ENCODE results near the gene MFSD2A. TPM values are rescaled to one million over a fixed set of nuclear protein-coding genes. Genes with fewer than 3 reads are reported as not detected.

MFSD2A gene
- total RNA-seq, 1 experiment from 2014 or later, result 19.9 TPM

DNA sequence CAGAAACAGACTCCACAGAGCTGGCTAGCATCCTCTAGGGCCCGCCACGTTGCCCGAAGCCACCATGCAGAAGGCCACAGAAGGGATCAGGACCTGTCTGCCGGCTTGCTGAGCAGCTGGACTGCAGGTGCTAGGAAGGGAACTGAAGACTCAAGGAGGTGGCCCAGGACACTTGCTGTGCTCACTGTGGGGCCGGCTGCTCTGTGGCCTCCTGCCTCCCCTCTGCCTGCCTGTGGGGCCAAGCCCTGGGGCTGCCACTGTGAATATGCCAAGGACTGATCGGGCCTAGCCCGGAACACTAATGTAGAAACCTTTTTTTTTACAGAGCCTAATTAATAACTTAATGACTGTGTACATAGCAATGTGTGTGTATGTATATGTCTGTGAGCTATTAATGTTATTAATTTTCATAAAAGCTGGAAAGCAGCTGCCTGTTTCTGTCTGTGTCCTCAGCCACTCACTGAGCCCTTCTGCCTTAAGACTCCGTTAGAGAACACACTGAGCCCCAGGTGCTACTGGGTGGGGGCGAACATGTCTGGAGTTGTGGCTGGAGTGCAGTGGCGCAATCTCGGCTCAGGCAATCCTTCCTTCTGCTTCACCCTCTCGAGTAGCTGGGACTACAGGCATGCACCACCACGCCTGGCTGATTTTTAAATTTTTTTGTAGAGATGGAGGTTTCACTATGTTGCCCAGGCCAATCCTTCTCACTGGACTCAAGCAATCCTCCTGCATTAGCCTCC lies 14.8 kb downstream of the MFSD2A start:
- Histone ChIP-seq H3K9ac (ENCODE audit: extremely low read depth, insufficient read length, low read length) (no peak overlapping the region), H3K23me2 (ENCODE audit: insufficient read length, low read depth, low read length, poor library complexity, severe bottlenecking) (no peaks in the 10 kb centered on the region), H3K9me3 (ENCODE audit: control insufficient read depth, low read depth, low read length) (no peaks in the 10 kb centered on the region), H2BK5ac (ENCODE audit: insufficient read length, low read length) (no peak overlapping the region), H3K18ac (ENCODE audit: insufficient read length, low read depth, low read length) (no peak overlapping the region), H3K4me1 (ENCODE audit: insufficient read depth, low read length) (no peaks in the 10 kb centered on the region), H4K5ac (ENCODE audit: insufficient read length, low read depth, low read length) (no peak overlapping the region), H3K79me2 (ENCODE audit: insufficient read depth, low read length) (no peaks in the 10 kb centered on the region), H4K91ac (ENCODE audit: insufficient read length, low read depth, low read length) (no peak overlapping the region), H3K27ac (ENCODE audit: insufficient read length, low read depth, low read length) (no peak overlapping the region), H2BK120ac (ENCODE audit: low read depth, low read length, poor library complexity, severe bottlenecking) (no peak overlapping the region), H3K4ac (ENCODE audit: low read depth, low read length) (no peak overlapping the region), H4K20me1 (ENCODE audit: control insufficient read depth, insufficient read depth, insufficient read length) (peaks cover 3% of the 10 kb centered on the region), H2BK20ac (ENCODE audit: low read depth, low read length, poor library complexity, severe bottlenecking) (no peak overlapping the region), H3K79me1 (ENCODE audit: insufficient read depth, low read depth, low read length, poor library complexity, severe bottlenecking) (no peaks in the 10 kb centered on the region), H2AFZ (ENCODE audit: low read length) (no peak overlapping the region), H3K4me2 (ENCODE audit: insufficient read depth, insufficient read length, low read length) (no peak overlapping the region), H4K8ac (replicated peaks; ENCODE audit: insufficient read length, low read depth, low read length) (no peak overlapping the region), H3T11ph (ENCODE audit: low read length) (no peak overlapping the region), H3K23ac (ENCODE audit: insufficient read length, low read depth, low read length) (no peak overlapping the region), H3K14ac (ENCODE audit: insufficient read depth, low read length) (no peak overlapping the region), H3K56ac (ENCODE audit: insufficient read length, low read depth, low read length) (no peak overlapping the region), H2AK5ac (ENCODE audit: insufficient read length, low read length) (no peak overlapping the region), H2BK12ac (ENCODE audit: insufficient read length, low read depth, low read length) (no peak overlapping the region), H3K27me3 (ENCODE audit: insufficient read depth, low read length) (no peaks in the 10 kb centered on the region), H2BK15ac (ENCODE audit: low read depth, low read length) (no peak overlapping the region)
- no peaks in the 10 kb centered on the region for H3K9me3 Mint-ChIP-seq
- H3K36me3 Mint-ChIP-seq (ENCODE audit: insufficient read depth in 1 of 3, low read depth in 3 of 3), result peaks cover 35 to 55% (median 38%) of the 10 kb centered on the region in 3 experiments; a peak in 6 of 7 replicates
- H3K4me1 Mint-ChIP-seq, result peaks cover 5 to 6% of the 10 kb centered on the region in 2 experiments
- WGBS (ENCODE audit: extremely low coverage, insufficient read length, low lambda C conversion rate), result no CpG with 5 or more reads among the region's 13 CpGs
- TF ChIP-seq CTCF (conservative IDR thresholded peaks at IDR 0.05), result no peak
- no peak for DNase-seq
- no peak overlapping the region for H3K4me3 Mint-ChIP-seq
- no peaks in the 10 kb centered on the region for H3K27me3 Mint-ChIP-seq (ENCODE audit: low read depth)
- no peak overlapping the region for H3K27ac Mint-ChIP-seq

All from H9 (cell line).